Sigmoid colon (tissue), 7 donors: Measurements from ENCODE around the gene ADORA1. TPM values are rescaled to one million over a fixed set of nuclear protein-coding genes. Genes with fewer than 3 reads are reported as not detected.

ENCODE experiments used
- DNase-seq: peaks from one replicate; pipeline ENCODE4 v3.0.0-alpha.2; 2019
- H3K27ac ChIP-seq, 4 donors: fragments of 200-600 bp; sonication (generic); one replicate each; pipeline ENCODE4 v1.5.1; 2016 to 2019; ENCODE audit warnings: mild to moderate bottlenecking in 1 of 4
- H3K27me3 ChIP-seq, 3 donors: fragments of 200-600 bp; sonication (generic); one replicate each; pipeline ENCODE4 v1.5.1; 2019; ENCODE audit warnings: mild to moderate bottlenecking in 1 of 3
- H3K36me3 ChIP-seq, 4 donors: fragments of 200-600 bp; sonication (generic); one replicate each; pipeline ENCODE4 v1.5.1; 2016 to 2019
- H3K4me1 ChIP-seq, 4 donors: fragments of 200-600 bp; sonication (generic); one replicate each; pipeline ENCODE4 v1.5.1; 2017 to 2019
- H3K4me3 ChIP-seq, 4 donors: fragments of 200-600 bp; sonication (generic); one replicate each; pipeline ENCODE4 v1.5.1; 2017 to 2019; ENCODE audit warnings: mild to moderate bottlenecking in 2 of 4, moderate library complexity in 1 of 4
- H3K9me3 ChIP-seq, 4 donors: fragments of 200-600 bp in 3 of 4; sonication (generic) in 3 of 4; one replicate each; pipeline versions ENCODE4 v1.5.1 to v1.6.1; 2013 to 2019
- CTCF ChIP-seq, 4 experiments: fragments of 450-650 bp in 3 of 4; fragments of 200-600 bp in 1 of 4; IDR thresholded peaks; one replicate each; pipeline ENCODE4 v1.5.1; 2016 to 2019; ENCODE audit warnings: antibody characterized with exemption in 4 of 4, mild to moderate bottlenecking in 3 of 4, moderate library complexity in 2 of 4
- EP300 ChIP-seq, 4 donors: sonication (generic); formaldehyde crosslinking; IDR thresholded peaks; one replicate each; pipeline ENCODE4 v1.6.1; 2017; ENCODE audit warnings: antibody characterized with exemption in 4 of 4
- POLR2A ChIP-seq, 2 donors: fragments of 450-650 bp; IDR thresholded peaks; one replicate each; pipeline ENCODE4 v1.6.1; 2016; ENCODE audit warnings: antibody characterized with exemption in 2 of 2, mild to moderate bottlenecking in 2 of 2, moderate library complexity in 2 of 2
- POLR2AphosphoS5 ChIP-seq, 4 donors: sonication (generic); formaldehyde crosslinking; IDR thresholded peaks; one replicate each; pipeline ENCODE4 v1.6.1; 2017; ENCODE audit warnings: antibody characterized with exemption in 4 of 4
- WGBS, 2 donors: extraction: QIAGEN DNeasy Blood & Tissue Kit; methylation state at CpG; one replicate each; pipeline ENCODE4 v1.1.7; 2013; 5-methylcytosine and 5-hydroxymethylcytosine counted together
- intact Hi-C: fragments of 100-400 bp; cut with DNase I; formaldehyde crosslinking; loops from one replicate; pipeline ENCODE4 v1.15.1; 2023
- polyA plus RNA-seq, 3 donors: library from polyadenylated mRNA; stranded (reverse); fragments of 200-250 nt; gene quantifications; one replicate each; pipeline ENCODE4 v1.2.3, GENCODE V29; 2013
- total RNA-seq, 4 donors: library from RNA; depleted of rRNA; stranded (reverse); fragments of >200 nt; gene quantifications; one replicate each; pipeline ENCODE4 v1.1.0, GENCODE V29; 2016
- donor health status: healthy with polysubstance abuse.
- donor health status: Bipolar disorder and iron deficiency.
- donor health status: healthy.

Gene ADORA1
- total and polyA plus RNA-seq, 7 donors: 0.33 to 1.3 (median 1.0) TPM; not detected in 3

- TF ChIP-seq POLR2AphosphoS5 (IDR thresholded peaks at IDR 0.05) (no peak), CTCF (IDR thresholded peaks at IDR 0.05) (no peak), EP300 (IDR thresholded peaks at IDR 0.05) (no peak), POLR2A (IDR thresholded peaks at IDR 0.05) (no peak)
- intact Hi-C loops: no loop called here
- Histone ChIP-seq H3K4me1 (no peaks in the 10 kb centered on the region), H3K36me3 (no peaks in the 10 kb centered on the region), H3K9me3 (no peaks in the 10 kb centered on the region), H3K27me3 (no peaks in the 10 kb centered on the region), H3K27ac (no peak overlapping the region), H3K4me3 (no peak overlapping the region)
- 92 to 94% methylated on average over 12 of the region's 12 CpGs for WGBS, 2 donors
- DNase-seq: no peak
Observed at GRCh38 chr1:203168256-203168786, 40.8 kb downstream of the ADORA1 start.

GRCh38 chr1:203168991-203169390 is 41.5 kb downstream of the ADORA1 start:
- no peak for DNase-seq
- H3K9me3 ChIP-seq: no peaks in the 10 kb centered on the region
- no peak overlapping the region for H3K4me3 ChIP-seq
- H3K27ac ChIP-seq: no peak overlapping the region
- no peaks in the 10 kb centered on the region for H3K27me3 ChIP-seq
- intact Hi-C loops: no loop called here
- TF ChIP-seq CTCF (IDR thresholded peaks at IDR 0.05) (no peak), EP300 (IDR thresholded peaks at IDR 0.05) (no peak), POLR2A (IDR thresholded peaks at IDR 0.05) (no peak), POLR2AphosphoS5 (IDR thresholded peaks at IDR 0.05) (no peak)
- no peaks in the 10 kb centered on the region for H3K36me3 ChIP-seq
- 85 to 95% methylated on average over 9 of the region's 9 CpGs for WGBS, 2 donors
- H3K4me1 ChIP-seq: no peaks in the 10 kb centered on the region

- Histone ChIP-seq H3K4me3 (no peak overlapping the region), H3K27ac (no peak overlapping the region), H3K27me3 (no peaks in the 10 kb centered on the region), H3K36me3 (no peaks in the 10 kb centered on the region), H3K4me1 (no peaks in the 10 kb centered on the region), H3K9me3 (no peaks in the 10 kb centered on the region)
- intact Hi-C loops: loop anchor here (5.0 kb wide), 1 partner anchor 43 kb away; the partner anchor contains the start of gene ADORA1
- TF ChIP-seq POLR2A (IDR thresholded peaks at IDR 0.05) (no peak), POLR2AphosphoS5 (IDR thresholded peaks at IDR 0.05) (no peak), EP300 (IDR thresholded peaks at IDR 0.05) (no peak), CTCF (IDR thresholded peaks at IDR 0.05) (no peak)
- WGBS, 2 donors: 90 to 91% methylated on average over 21 of the region's 21 CpGs
- no peak for DNase-seq
Observed at GRCh38 chr1:203169770-203170520, 42.4 kb downstream of the ADORA1 start.

- no peak overlapping the region for H3K27ac ChIP-seq
- no peaks in the 10 kb centered on the region for H3K36me3 ChIP-seq
- intact Hi-C loops: loop anchor here (5.0 kb wide), 1 partner anchor 43 kb away; the partner anchor contains the start of gene ADORA1
- DNase-seq: no peak
- H3K4me3 ChIP-seq: no peak overlapping the region
- TF ChIP-seq EP300 (IDR thresholded peaks at IDR 0.05) (no peak), POLR2AphosphoS5 (IDR thresholded peaks at IDR 0.05) (no peak), CTCF (IDR thresholded peaks at IDR 0.05) (no peak), POLR2A (IDR thresholded peaks at IDR 0.05) (no peak)
- H3K27me3 ChIP-seq: no peaks in the 10 kb centered on the region
- WGBS, 2 donors: 77 to 88% methylated on average over 8 of the region's 8 CpGs
- no peaks in the 10 kb centered on the region for H3K4me1 ChIP-seq
- no peaks in the 10 kb centered on the region for H3K9me3 ChIP-seq
Observed at GRCh38 chr1:203170625-203171330, 43.3 kb downstream of the ADORA1 start.
